ENCODE data around the gene NUP98. TPM values are rescaled to one million over a fixed set of nuclear protein-coding genes. Genes with fewer than 3 reads are reported as not detected.

Gene NUP98
- total RNA-seq, 1 donor from 2014 or later = 94.8 TPM

DNA sequence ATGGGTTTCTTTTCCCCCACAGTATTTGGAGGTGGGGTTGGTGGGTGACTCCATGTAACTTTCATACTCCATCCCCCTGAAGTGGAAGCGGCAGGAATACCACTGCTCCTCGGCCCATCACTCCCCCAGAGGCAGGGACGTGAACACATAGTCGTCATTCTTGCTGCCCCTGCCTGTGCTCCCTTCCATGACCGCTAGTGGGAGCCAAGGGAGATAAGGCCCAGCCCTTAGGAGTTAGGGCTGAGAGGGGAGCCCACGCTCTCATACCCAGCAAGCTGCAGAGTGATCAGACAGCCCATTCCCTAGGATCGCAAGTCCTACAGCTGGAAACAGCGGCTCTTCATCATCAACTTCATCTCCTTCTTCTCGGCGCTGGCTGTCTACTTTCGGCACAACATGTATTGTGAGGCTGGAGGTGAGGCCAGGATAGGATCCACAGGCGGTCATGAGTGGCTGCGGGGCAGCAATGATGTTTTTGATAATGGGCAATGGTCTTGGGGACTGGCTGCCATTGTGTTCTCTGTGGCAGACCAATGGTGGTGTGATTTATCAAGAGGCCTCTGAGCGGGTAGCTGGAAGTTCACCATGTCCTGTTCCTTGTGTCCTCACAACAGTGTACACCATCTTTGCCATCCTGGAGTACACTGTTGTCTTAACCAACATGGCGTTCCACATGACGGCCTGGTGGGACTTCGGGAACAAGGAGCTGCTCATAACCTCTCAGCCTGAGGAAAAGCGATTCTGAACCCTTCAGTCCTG, 27.5 kb upstream of the NUP98 start:
- Histone ChIP-seq H3K27ac (no peak overlapping the region), H3K79me2 (ENCODE audit: low read depth) (no peaks in the 10 kb centered on the region), H3F3A (ENCODE audit: low read depth) (peaks cover 14% of the 10 kb centered on the region), H3K4me1 (peaks cover 19% of the 10 kb centered on the region), H4K20me1 (ENCODE audit: low read depth) (peaks cover 5% of the 10 kb centered on the region), H3K4me2 (no peak overlapping the region), H3K9me3 (ENCODE audit: low read depth) (no peaks in the 10 kb centered on the region), H2AFZ (replicated peaks) (no peak overlapping the region), H3K27me3 (no peaks in the 10 kb centered on the region), H3K4me3 (no peak overlapping the region), H3K9ac (no peak overlapping the region), H3K36me3 (no peaks in the 10 kb centered on the region)
- no peaks in the 10 kb centered on the region for H3K9me3 Mint-ChIP-seq
- TF ChIP-seq EZH2phosphoT487 (IDR thresholded peaks at IDR 0.05) = no peak
- TF ChIP-seq, protein P1, sequence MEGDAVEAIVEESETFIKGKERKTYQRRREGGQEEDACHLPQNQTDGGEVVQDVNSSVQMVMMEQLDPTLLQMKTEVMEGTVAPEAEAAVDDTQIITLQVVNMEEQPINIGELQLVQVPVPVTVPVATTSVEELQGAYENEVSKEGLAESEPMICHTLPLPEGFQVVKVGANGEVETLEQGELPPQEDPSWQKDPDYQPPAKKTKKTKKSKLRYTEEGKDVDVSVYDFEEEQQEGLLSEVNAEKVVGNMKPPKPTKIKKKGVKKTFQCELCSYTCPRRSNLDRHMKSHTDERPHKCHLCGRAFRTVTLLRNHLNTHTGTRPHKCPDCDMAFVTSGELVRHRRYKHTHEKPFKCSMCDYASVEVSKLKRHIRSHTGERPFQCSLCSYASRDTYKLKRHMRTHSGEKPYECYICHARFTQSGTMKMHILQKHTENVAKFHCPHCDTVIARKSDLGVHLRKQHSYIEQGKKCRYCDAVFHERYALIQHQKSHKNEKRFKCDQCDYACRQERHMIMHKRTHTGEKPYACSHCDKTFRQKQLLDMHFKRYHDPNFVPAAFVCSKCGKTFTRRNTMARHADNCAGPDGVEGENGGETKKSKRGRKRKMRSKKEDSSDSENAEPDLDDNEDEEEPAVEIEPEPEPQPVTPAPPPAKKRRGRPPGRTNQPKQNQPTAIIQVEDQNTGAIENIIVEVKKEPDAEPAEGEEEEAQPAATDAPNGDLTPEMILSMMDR (IDR thresholded peaks at IDR 0.05) = peak; percentile 73
- H3K27ac Mint-ChIP-seq = peak overlapping the region; percentile 34
- DNase-seq (ENCODE audit: low spot score) = peak; percentile 81
- H3K36me3 Mint-ChIP-seq = peaks cover 35% of the 10 kb centered on the region
- no peaks in the 10 kb centered on the region for H3K27me3 Mint-ChIP-seq (ENCODE audit: insufficient read depth, low read depth)
- H3K4me1 Mint-ChIP-seq = peaks cover 7% of the 10 kb centered on the region
- no peak overlapping the region for H3K4me3 Mint-ChIP-seq

DNA sequence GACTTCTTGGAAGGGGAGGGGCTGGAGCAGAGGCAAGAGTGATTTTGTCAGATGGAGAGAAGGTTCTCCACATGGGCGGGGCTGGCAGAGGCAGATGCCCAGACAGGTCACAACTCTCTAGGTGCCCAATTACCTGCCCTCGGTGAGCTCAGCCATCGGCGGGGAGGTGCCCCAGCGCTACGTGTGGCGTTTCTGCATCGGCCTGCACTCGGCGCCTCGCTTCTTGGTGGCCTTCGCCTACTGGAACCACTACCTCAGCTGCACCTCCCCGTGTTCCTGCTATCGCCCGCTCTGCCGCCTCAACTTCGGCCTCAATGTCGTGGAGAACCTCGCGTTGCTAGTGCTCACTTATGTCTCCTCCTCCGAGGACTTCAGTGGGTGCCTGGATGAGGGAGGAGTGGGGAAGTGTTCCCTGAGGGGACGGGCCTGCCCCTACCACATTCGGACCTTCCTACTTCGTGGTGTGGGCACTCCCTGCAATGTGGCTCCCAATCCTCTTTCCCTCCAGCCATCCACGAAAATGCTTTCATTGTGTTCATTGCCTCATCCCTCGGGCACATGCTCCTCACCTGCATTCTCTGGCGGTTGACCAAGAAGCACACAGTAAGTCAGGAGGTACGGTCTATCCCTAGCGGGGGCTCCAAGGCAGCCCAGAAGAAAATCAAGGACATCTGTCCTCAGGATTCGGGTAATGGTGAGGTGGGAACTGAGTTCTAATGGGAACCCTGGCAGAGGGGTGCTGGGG, 26.6 kb upstream of the NUP98 start:
- H3K79me2 ChIP-seq (ENCODE audit: low read depth) = no peaks in the 10 kb centered on the region
- TF ChIP-seq, protein P1 (IDR thresholded peaks at IDR 0.05) = no peak
- TF ChIP-seq EZH2phosphoT487 (IDR thresholded peaks at IDR 0.05) (no peak), EZH2 (IDR thresholded peaks at IDR 0.05) (no peak)
- Mint-ChIP-seq H3K4me1 (peaks cover 7% of the 10 kb centered on the region), H3K27ac (no peak overlapping the region), H3K27me3 (ENCODE audit: insufficient read depth, low read depth) (no peaks in the 10 kb centered on the region), H3K36me3 (peaks cover 35% of the 10 kb centered on the region), H3K4me3 (no peak overlapping the region), H3K9me3 (no peaks in the 10 kb centered on the region)
- H3K9me3 ChIP-seq (ENCODE audit: low read depth) = no peaks in the 10 kb centered on the region
- DNase-seq (ENCODE audit: low spot score) = no peak
- no peak overlapping the region for H3K9ac ChIP-seq
- peaks cover 5% of the 10 kb centered on the region for H4K20me1 ChIP-seq (ENCODE audit: low read depth)
- peaks cover 14% of the 10 kb centered on the region for H3F3A ChIP-seq (ENCODE audit: low read depth)
- H3K27ac ChIP-seq = no peak overlapping the region
- no peak overlapping the region for H2AFZ ChIP-seq (replicated peaks)
- no peak overlapping the region for H3K4me2 ChIP-seq
- no peaks in the 10 kb centered on the region for H3K27me3 ChIP-seq
- H3K36me3 ChIP-seq = no peaks in the 10 kb centered on the region
- H3K4me3 ChIP-seq = no peak overlapping the region
- peaks cover 19% of the 10 kb centered on the region for H3K4me1 ChIP-seq

GRCh38 chr11:3823303-3823702, 25.9 kb upstream of the NUP98 start:
- H3F3A ChIP-seq (ENCODE audit: low read depth) = peaks cover 14% of the 10 kb centered on the region
- H3K27me3 Mint-ChIP-seq (ENCODE audit: insufficient read depth, low read depth) = no peaks in the 10 kb centered on the region
- no peaks in the 10 kb centered on the region for H3K36me3 ChIP-seq
- H3K27me3 ChIP-seq = no peaks in the 10 kb centered on the region
- no peak for TF ChIP-seq EZH2phosphoT487 (IDR thresholded peaks at IDR 0.05)
- no peak for TF ChIP-seq EZH2 (IDR thresholded peaks at IDR 0.05)
- TF ChIP-seq, protein P1 (IDR thresholded peaks at IDR 0.05) = no peak
- no peak overlapping the region for H3K27ac Mint-ChIP-seq
- H3K79me2 ChIP-seq (ENCODE audit: low read depth) = no peaks in the 10 kb centered on the region
- H3K9me3 ChIP-seq (ENCODE audit: low read depth) = no peaks in the 10 kb centered on the region
- no peak overlapping the region for H3K4me3 Mint-ChIP-seq
- H3K4me2 ChIP-seq = no peak overlapping the region
- H3K27ac ChIP-seq = no peak overlapping the region
- no peak overlapping the region for H2AFZ ChIP-seq (replicated peaks)
- peaks cover 38% of the 10 kb centered on the region for H3K36me3 Mint-ChIP-seq
- no peak overlapping the region for H3K9ac ChIP-seq
- H3K4me1 ChIP-seq = peaks cover 19% of the 10 kb centered on the region
- DNase-seq (ENCODE audit: low spot score) = no peak
- H4K20me1 ChIP-seq (ENCODE audit: low read depth) = peaks cover 5% of the 10 kb centered on the region
- H3K4me3 ChIP-seq = no peak overlapping the region
- H3K9me3 Mint-ChIP-seq = no peaks in the 10 kb centered on the region
- peaks cover 7% of the 10 kb centered on the region for H3K4me1 Mint-ChIP-seq
